Putamen (tissue), 1 donor: ENCODE data around the gene DDO.
A peak's percentile ranks its signal among the peaks of the same experiment; 100 is the strongest.

Source experiments
- DNase-seq: peaks from one replicate; pipeline ENCODE4 v3.0.0-alpha.2; 2016; ENCODE audit warnings: low spot score

Gene DDO

DNA sequence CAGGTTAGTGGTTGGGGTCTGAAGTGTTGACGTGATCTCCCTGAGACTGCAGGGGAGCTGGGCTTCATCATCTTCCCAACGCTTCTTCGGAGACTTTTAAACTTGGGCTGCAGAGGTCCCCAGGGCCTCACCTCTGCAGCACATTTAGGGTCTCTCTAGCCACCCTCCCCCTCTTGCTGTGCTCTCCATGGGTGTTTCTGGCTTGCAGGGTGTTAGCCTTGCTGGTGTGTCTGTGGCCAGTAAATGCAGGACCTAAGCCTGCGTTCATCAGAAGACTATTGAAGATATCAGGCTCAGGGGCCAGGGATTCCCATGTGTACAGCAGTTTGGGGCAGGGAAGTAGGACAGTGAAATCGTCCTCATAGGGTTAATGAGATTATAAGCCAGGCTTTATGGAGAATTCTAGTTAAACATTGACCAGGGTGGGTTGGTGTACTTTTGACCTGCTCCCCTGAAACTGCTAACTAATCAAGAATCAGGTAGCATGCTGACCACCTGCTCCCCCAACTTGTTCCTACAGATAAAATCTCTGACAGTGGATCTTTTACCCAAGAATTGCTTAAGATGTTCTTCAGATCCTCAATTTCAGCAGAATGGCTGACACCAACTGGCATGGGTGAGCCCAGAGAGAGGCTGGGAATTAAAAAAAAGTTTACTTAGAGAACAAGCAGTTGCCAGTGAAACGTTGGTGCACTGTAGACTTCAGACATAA lies 3.8 kb upstream of the DDO start:
- DNase-seq: no peak

DNA sequence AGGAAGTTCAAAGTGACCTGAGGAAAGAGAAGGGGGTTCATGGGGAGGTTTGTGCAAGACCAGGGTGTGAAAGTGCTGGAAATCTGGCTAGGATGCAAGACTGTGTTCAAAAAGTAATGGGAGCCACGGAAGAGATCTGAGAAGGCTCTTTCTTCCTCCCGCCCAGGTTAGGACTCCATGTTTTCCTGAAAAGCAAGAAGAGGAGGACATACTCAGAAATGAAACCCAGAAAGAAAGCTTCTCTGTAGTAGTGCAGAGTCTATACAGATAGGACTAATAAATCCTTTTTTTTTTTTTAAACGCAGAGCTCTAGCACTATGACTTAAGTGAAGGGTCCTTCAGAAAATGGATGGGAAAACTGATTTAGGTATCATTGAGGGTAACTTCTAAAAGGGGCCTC lies 3.2 kb upstream of the DDO start:
- DNase-seq: no peak

DNA sequence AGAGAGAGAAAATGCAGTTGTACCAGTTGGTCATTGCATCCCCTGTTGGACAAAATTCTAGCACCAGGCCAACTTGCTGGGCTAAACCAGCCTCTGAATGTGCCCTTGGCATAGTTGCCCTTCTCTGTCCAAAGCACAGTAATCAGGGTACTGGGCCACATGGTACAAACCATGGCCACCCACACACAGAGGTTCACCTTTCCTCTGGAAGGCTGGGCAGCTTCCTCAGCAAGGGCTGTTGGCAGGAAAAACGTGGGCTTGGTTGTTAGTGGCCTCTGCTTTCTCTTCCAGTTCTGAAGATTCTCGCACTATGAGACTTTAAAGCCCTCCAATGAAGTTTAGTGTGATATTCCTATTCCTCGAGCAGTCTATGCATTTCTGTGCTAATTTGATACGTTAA lies 706 bp downstream of the DDO start:
- no peak for DNase-seq

DNA sequence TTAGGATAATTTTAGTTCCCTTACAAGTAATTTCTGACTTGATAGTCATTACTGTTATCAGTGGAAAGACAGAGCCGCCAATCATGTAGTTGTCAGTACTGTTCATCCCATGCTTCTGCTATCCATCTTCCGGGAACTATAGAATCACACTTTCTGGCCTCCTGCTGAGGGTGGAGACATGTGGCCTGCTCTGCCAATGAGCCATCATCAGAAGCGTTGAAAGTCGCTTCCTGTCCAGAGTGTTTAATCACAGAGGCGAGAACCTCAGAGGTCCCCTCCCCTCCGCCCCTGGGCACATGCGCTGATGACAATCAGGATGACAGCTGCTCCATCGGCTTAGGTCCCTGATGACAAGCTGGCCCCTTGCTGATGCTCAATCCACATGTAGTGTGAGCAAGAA lies 3.0 kb downstream of the DDO start:
- DNase-seq: no peak

DNA sequence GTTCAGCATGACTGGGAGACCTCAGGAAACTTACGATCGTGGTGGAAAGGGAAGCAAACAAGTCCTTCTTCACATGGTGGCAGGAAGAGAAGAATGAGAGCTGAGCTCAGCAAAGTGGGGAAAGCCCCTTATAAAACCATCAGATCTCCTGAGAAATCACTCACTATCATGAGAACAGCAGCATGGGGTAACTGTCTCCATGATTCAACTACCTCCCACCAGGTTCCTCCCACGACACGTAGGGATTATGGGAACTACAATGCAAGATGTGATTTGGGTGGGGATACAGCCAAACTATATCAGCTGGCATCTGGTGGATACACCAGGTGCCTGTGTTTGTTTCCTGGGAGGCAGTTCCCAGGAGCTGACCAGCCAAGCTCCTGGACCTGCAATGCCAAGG lies 4.9 kb downstream of the DDO start:
- DNase-seq: peak; percentile 59

DNA sequence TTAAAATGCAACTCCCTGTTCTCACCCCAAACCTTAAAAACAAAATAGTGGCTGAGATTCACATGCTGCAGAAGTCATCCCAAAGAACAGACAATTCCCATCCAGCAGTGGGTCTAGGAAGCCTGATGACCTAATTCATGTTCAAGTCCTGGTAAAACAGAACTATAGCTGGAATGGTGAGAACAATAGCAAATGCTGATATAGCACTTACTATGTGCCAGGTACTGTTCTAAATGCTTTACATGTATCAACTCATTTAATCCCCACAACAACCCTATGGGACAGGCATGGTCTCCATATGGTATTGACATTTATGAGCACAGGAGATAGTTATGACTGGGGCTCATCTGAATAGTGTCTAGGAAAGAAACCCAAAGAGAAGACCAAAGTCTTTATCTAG lies 5.6 kb downstream of the DDO start:
- no peak for DNase-seq

DNA sequence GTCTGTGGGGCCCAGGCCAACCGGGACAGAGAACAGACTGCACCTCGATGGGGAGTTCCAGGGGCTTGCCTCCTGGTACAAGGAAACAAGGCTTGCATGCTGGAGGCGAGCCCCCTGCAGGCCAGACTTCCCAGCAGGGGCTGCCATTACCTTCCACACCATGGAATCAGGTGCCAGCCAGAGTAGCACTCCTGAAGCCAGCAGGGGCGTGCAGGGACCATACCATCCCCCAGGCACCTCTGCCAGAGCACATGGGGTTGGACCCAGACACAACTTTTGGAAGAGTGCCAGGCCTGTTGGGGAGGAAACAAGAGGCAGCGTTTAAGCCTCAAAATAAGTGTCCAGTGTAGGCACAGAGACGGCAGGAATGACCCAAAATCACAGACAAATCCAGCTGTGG lies 6.5 kb downstream of the DDO start:
- no peak for DNase-seq

DNA sequence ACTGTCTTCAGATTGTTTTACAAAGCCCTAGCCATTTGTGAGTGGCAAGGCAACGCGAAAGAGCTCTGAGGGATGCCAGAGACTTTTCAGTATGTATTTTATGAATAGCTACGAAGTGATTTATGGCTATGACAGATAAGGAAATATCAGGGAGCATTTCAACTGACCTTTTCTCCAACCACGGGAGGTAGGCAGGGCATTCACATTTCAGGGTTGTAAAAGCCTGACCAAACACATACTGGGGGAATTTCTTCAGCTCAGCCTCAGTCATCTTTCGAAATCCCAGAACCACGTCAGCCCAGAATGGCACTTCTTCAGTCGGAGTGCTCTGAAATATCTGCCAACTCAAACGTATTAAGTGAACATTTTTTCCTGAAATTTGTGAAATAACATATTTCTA lies 10.8 kb downstream of the DDO start:
- DNase-seq: no peak

DNA sequence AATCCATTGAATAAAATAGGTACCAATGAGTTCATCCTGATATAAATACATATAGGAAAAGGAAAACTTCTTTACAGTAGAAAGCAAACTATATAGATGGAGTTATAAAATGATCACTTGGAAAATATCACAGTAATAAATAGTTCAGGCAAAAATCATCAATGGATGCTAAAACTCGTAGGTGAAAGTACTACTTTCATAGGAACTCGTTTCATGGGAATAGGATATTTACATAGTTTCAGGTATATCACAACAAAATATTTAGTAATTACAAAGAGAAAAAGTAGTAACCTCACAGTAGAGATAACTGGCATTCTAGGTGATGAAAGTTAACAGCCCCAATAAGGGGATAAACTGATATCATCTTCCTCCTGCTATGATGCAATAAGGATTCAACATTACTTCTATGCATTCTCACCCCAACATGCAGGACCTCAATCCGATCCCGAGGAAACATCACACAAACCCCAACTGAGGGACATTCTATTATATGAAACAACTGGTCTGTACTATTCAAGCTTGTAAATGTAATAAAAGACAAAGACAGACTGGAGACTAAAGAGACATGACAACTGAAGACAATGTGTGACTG lies 13.7 kb downstream of the DDO start:
- no peak for DNase-seq

DNA sequence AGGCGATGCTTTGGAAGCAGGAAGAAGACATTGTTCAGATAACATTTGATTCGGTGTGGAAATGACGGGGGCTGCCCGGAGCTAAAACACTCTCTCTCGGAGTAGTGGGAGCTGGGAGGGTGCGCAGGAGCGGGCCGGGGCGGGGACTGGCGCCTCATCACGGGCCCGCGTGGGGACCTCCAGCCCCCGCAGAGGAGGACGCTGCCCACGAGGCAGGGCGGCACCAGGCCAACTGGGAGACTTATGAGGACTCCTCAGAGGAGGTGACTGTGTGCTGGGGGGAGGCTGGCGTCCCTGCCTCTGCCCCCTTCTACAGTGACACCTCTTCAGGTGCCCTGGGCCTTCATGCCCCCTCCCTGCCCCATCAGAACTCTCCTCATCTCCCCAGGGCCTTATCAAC lies 15.2 kb downstream of the DDO start:
- no peak for DNase-seq

DNA sequence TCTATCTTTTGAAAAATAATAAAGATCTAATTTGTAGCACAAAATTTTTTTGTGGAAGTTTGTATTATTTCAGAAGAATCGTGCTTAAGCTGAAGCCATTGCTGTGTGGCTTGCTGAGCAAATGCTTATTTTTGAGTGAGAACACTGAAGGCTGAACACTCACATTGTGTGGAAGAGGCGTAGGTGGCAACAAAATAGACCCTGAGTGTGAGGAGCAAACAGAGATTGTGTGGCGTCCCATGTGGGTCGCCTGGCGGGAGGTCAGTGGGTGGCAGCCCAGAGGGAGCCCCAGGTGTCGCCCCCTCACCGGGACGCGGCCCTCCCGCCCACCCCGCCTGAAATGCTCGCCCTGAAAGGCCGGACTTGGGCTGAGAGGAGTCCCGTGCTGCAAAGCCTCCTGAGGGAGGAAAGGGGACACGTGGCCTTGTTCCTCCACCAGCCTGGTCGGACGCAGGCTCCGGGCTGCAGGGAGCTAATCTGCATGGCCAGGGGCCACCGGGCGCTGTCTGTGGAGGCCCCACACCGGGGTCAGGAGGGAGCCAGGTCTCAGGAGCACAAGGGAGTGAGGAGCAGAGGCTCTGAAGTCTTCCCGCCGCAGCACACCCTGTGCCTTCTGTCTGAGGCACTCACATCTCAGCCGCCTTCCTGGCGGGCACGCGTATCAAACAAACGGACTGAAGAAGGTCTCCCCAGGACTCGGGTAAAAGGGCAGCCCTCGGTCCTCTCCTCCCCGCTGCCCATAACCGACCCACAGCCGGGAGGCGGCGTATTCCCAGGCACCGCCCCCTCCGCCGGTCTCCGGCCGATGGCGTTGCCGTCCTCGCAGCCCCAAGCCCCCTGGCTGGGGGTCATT lies 15.9 kb downstream of the DDO start:
- no peak for DNase-seq

DNA sequence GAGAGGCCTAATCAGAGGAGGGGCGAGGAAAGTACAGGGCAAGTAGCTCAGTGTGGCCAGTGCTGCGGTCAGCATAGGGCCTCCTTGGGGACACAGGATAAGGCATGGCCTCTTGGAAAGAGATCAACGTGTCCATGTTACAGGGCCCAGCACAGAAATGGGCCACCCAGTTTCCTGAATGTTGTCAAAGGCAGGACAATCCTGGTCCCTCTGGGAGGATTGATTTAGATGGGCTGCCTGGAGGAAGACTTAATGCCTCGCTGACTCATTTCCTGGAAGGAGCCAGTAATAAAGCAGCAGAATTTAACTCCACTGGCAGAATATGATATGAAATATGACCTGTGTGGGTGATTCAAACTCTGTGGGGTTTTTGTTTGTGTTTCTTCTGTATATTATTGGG lies 16.6 kb downstream of the DDO start:
- no peak for DNase-seq

DNA sequence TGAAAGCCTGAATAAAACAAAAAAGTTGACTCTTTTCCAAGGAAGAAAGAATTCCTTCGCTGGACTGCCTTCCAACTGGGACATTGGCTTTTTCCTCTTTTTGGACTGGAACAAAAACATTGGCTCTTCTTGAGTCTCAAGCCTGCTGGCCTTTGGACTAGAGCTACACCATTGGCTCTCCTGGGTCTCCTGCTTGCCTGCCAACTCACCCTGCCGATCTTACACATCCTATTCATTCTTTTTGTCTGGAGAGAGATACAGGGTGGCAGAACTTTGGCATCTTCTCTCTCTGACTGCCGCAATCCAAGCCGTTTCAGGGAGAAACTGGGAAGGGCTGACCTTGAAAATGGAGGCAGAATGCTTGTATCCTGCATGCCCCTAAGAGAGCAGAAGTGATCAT lies 20.2 kb downstream of the DDO start:
- DNase-seq: no peak

DNA sequence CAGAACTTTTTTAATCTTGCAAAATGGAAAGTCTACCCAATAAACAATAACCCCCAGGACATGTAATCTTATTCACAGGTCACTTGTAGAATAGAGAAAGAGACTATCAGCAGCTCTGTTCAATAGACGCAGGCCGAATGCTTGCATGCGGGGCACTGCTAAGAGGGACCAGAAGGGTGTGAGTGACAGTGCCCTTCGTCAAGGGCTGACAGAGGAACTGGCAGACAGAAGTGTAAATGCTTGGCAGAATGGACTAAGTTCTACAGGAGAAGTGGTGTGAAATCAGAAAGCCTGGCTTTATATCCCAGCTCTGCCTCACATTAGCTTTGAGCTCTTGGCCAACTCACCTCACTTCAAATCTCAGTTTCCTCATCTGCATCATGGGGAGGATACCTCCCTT lies 21.0 kb downstream of the DDO start:
- DNase-seq: no peak

DNA sequence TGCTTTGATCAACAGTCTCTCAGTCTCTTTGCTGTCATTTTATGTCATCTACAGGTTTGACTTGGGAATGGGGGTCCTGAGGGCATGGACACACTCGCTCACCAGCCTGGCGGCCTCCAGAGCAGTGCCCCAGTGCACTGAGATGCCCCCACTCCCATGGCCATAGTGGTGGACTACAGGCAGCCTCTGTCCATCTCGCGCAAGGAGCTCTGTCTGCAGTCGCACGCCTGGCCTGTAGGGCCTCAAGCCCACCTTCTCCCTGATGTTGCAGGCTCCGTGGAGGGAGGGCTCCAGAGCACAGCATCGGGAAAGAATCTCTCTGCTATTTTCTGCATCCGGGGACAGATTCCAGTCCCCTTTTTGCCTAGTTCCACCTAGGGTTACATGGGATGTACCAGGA lies 22.6 kb downstream of the DDO start:
- DNase-seq: no peak

DNA sequence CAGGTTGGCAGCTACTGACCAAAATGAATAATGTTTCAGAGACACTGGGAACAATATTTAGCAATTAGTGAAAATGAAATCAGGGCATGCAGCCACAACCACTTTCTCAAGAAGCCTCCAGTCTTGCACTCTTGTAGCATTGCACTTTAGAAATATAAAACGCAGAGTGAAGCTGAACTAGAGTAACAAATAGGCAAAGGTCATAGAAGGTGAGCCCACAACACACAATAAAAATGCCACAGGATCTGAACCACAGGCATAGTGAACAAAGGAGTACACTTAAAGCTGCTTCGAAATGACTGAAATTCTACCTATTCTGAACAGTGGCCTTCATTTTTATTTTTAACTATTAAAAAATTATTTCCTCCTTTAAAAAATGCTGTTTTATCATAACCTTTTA lies 25.0 kb downstream of the DDO start:
- DNase-seq: no peak

DNA sequence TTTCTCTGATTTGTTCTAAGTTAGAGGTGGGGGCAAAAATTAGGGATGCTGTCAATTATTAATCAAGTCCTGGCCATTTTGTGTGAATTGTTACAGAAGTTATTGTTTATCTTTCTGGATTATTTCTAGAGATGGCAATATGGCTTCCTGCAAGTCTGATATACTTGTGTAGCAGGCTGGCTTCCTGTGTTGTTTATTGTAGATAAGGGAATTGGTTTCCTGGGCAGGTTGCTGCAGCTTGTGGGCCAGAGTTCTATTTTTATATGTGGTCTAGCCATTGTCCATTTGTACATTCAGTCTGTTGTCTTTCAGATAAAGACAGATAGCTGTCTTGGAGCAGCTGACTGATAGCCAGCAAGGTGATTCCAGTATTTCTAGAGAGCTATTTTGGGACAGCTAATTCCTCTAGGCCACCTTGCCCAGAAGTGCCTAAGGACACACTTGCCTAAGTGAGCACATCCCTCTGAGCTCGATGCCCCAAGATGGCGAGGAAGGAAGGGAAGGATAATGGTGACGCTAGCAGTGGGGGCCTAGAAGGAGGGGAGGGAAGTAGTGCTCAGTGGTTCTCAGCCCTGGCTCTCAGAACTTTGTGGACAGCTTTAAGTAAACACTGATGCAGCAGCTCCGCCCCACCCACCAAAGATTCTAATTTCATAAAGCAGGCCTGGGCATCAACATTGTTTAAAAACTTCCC lies 25.5 kb downstream of the DDO start:
- no peak for DNase-seq

DNA sequence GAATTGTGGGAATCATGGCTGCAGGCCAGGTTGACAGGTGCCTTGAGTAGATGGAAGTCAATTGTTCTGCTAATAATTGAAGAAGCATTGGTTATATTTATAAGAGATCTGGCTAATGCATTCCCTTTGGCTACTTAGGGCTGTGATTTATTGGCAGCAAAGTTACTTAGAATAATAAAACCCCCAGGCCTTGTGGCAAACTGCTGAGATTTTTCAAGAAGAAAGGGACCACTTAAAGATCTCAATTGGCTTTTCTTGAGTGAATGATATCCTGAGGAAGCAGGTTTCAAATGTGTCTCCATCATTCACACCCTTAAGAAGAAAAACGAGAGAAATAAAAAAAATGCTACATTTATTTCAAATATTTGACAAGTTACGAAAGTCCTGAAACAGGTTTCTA lies 27.4 kb downstream of the DDO start:
- no peak for DNase-seq

DNA sequence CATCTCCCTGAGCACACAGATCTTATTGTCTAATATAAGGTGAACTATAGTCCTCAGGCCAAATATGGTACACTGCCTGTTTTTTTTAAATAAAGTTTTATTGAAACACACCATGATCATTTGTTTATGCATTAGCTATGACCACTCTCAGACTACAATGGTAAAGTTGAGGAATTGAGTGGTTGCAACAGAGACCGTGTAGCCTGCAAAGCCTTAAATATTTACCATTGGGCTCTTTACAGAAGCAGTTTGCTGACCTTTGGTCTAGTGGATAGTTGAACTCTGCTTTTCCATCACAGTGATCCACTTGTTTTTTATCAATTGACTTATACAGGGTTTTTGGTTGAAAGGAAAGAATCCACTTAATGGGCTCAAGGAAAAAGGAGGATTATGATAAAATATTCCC lies 29.9 kb downstream of the DDO start:
- DNase-seq: no peak

DNA sequence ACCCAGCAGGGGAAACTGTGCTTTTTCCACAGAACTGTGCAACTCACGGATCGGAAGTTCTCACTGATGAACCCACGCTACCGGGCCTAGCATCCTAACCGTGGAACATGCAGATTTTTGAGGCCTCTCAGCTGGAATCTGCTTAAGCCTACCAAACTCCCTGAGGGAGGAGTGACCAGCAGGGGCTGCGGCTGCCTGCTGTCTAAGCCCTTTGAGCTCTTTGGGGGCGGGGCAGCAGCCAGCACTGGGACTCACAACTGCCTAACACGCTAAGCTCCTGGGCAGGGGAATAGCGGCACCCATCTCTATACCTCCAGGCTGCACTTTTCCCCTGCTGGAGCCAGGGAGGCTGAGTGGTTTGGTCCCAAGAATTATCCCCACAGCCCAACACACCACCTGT lies 36.8 kb downstream of the DDO start:
- no peak for DNase-seq

DNA sequence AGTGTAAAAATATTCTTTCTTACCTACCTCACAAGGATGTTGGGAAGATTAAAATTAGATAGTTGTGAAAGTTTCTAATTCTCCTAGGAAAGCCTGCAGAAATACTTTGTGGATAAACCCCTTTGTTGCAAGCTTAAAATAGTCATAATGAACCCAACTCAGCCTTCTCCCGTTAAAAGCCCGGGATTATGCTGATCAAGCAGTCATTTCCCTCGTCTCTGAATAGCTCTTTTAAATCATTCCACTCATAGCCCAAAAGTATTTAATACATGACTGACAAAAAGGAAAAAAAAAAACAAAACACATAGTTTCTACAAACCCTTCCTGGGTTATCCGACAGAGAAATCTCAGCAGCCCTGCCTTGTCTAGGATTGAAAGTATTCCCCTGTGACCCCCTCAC lies 46.3 kb downstream of the DDO start:
- no peak for DNase-seq

DNA sequence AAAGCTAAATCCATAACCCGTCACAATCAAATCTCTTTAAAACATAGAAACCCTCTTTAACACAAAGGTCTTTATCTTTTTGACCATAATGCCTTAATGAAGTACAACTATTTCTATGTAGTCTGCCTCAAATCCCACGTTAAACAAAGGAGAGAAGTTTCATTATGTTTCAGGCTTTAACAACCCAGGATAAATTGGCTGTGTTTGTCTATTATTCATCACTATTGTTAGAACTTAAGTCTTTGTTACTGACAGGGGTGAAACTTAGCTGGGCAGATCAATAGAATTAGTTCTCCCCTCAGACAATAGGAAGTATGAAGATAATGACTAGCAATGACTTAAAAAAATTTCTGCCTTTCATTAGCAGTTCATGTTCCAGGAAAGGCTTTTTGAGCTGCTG lies 47.1 kb downstream of the DDO start:
- no peak for DNase-seq

DNA sequence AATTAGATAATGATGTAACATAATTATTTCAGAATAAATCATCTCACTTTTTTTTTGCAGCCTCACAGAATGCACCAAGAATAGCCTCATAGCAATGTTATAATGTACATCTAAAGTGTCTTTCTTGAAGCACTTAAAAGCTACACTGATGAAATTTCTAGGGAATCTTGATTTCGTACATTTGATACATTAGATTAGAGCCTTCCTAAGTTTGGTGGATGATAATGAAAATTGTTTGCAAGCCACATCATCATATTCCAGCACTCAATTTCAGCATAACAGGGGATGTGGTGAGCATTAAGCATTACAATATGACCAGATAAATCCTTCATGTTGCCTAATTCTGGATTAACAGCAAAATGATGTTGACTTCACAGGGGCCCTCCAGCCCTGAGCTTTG lies 47.5 kb downstream of the DDO start:
- DNase-seq: no peak
